ENCODE measurements around the gene CPTP.

Gene CPTP

GRCh38 chr1:1324524-1325287 is at the start of gene CPTP, which contains the start of gene INTS11:
CPTP (plus strand) TSS chr1:1324802; CDS start chr1:1326911, 2,109 bp downstream.
INTS11 (minus strand) TSS chr1:1324660; CDS start chr1:1324608, 52 bp downstream.
- TF ChIP-seq GATA3 (IDR thresholded peaks at IDR 0.05; ENCODE audit: low read depth, low read length) (no peak), GATA2 (IDR thresholded peaks at IDR 0.05; ENCODE audit: low read depth, low read length) (no peak)

DNA sequence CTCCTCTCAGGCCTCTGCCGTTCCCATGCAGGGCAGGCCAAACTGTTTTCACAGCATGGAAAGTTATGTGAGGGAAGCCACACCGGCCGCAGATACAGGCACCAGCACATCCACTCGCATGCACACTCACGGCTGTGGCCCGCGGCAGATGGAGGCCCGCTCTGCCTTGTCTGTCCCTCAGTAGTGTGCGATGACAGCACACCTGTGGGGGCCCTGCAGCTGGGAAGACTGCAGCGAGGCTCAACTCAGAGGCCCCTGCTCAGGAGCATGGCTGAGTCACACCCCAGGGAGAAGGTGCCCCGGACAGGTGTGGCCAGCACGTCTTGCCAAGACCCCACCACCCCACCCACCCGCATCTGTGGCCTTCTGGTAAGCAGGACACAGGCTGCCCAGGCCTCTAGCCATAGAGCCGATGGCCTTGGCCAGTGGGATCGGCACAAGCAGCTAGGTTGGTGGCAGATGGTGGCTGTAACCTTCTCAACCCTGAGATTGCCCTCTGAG is 49.6 kb upstream of the CPTP start:
- no peak for TF ChIP-seq GATA3 (IDR thresholded peaks at IDR 0.05; ENCODE audit: low read depth, low read length)
- TF ChIP-seq GATA2 (IDR thresholded peaks at IDR 0.05; ENCODE audit: low read depth, low read length): no peak

- TF ChIP-seq GATA3 (IDR thresholded peaks at IDR 0.05; ENCODE audit: low read depth, low read length) (no peak), GATA2 (IDR thresholded peaks at IDR 0.05; ENCODE audit: low read depth, low read length) (no peak)
Measured at GRCh38 chr1:1275836-1276235, 48.8 kb upstream of the CPTP start.

DNA sequence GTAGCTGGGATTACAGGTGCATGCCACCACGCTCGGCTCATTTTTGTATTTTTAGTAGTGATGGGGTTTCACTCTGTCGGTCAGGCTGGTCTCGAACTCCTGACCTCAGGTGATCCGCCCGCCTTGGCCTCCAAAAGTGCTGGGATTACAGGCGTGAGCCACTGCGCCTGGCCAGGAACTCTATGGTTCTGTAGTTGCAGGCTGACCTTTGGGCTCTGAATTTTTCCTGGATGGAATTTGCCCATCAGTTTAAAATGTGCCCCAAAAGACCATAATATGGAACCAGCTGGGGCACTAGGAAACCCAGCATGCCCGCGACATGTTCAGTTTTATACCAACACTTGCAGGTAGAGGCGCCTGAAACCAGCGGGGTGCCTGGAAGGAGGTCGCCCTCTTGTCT is 46.0 kb upstream of the CPTP start:
- no peak for TF ChIP-seq GATA2 (IDR thresholded peaks at IDR 0.05; ENCODE audit: low read depth, low read length)
- no peak for TF ChIP-seq GATA3 (IDR thresholded peaks at IDR 0.05; ENCODE audit: low read depth, low read length)

- TF ChIP-seq GATA3 (IDR thresholded peaks at IDR 0.05; ENCODE audit: low read depth, low read length) (no peak), GATA2 (IDR thresholded peaks at IDR 0.05; ENCODE audit: low read depth, low read length) (no peak)
Measured at GRCh38 chr1:1279028-1279427, 45.6 kb upstream of the CPTP start.

- TF ChIP-seq GATA3 (IDR thresholded peaks at IDR 0.05; ENCODE audit: low read depth, low read length) (no peak), GATA2 (IDR thresholded peaks at IDR 0.05; ENCODE audit: low read depth, low read length) (no peak)
Measured at GRCh38 chr1:1280782-1281481, 43.7 kb upstream of the CPTP start.

- no peak for TF ChIP-seq GATA3 (IDR thresholded peaks at IDR 0.05; ENCODE audit: low read depth, low read length)
- TF ChIP-seq GATA2 (IDR thresholded peaks at IDR 0.05; ENCODE audit: low read depth, low read length): no peak
Measured at GRCh38 chr1:1281533-1282321, 42.9 kb upstream of the CPTP start.

GRCh38 chr1:1282998-1283397 is 41.6 kb upstream of the CPTP start:
- TF ChIP-seq GATA2 (IDR thresholded peaks at IDR 0.05; ENCODE audit: low read depth, low read length) (no peak), GATA3 (IDR thresholded peaks at IDR 0.05; ENCODE audit: low read depth, low read length) (no peak)

DNA sequence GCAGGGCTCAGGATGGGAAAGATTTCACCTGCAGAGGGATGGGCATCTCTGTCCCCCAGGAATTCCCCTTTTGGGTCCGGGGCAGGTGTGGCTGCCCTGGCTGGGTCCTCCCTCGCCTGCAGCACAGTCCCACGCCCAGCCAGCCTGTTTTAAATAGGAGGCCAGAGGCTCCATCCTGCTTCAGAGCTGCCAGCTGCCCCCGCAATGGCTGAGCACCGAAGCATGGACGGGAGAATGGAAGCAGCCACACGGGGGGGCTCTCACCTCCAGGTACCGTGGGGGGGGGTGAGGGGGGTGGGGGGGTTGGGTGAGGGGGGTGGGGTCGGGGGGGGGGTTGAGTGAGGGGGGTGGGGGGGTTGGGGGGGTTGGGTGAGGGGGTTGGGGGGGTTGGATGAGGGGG is 40.8 kb upstream of the CPTP start:
- TF ChIP-seq GATA2 (IDR thresholded peaks at IDR 0.05; ENCODE audit: low read depth, low read length): no peak

GRCh38 chr1:1284221-1285101 is 40.1 kb upstream of the CPTP start:
- TF ChIP-seq GATA2 (IDR thresholded peaks at IDR 0.05; ENCODE audit: low read depth, low read length) (no peak), GATA3 (IDR thresholded peaks at IDR 0.05; ENCODE audit: low read depth, low read length) (no peak)

DNA sequence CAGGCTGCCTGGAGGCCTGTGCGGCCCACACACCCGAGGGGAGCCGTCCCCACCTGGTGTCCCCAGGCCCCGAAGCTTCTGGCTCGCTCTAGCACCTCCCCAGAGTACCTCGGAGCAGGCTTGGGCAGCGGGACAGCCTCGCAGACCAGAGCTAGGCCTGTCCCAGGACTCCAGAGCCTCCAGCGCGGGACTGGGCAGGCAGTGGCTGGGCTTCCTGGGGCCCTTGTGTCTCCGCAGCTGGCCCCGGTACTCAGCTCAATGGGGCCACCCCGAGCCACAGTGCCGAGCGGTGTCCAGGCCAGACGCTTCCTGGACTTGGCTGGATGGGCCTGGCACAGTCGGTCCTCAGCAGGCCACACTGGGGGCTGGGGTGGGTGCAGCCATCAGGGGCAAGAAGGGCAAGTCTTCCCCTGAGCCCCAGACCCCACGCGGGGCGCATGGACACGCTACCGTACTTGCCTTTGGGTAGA is 39.5 kb upstream of the CPTP start:
- TF ChIP-seq GATA3 (IDR thresholded peaks at IDR 0.05; ENCODE audit: low read depth, low read length) (no peak), GATA2 (IDR thresholded peaks at IDR 0.05; ENCODE audit: low read depth, low read length) (no peak)

GRCh38 chr1:1285611-1286311 is 38.8 kb upstream of the CPTP start:
- no peak for TF ChIP-seq GATA3 (IDR thresholded peaks at IDR 0.05; ENCODE audit: low read depth, low read length)
- TF ChIP-seq GATA2 (IDR thresholded peaks at IDR 0.05; ENCODE audit: low read depth, low read length): no peak
